MCF 10A (cell line): ENCODE data around the gene SCN9A. TPM values are rescaled to one million over a fixed set of nuclear protein-coding genes. Genes with fewer than 3 reads are reported as not detected.

Source experiments
- BruUV-seq: library from RNA; stranded (reverse); fragments of 400-500 nt; replicated peaks from 2 replicates; lab custom pipeline; 2021; lab: Mats Ljungman, UMichigan
- CTCF ChIA-PET: fragments of 300-600 bp; sonication (Branson Sonifier 250); formaldehyde crosslinking; extraction: SDS; loops from one replicate; lab custom pipeline; 2021; ENCODE audit warnings: antibody characterized with exemption, inconsistent platforms; lab: Yijun Ruan, JAX
- POLR2A ChIA-PET: fragments of 300-600, 350-650 bp; sonication (Branson Sonifier 250); formaldehyde crosslinking; extraction: SDS; loops from one replicate; lab custom pipeline; 2020; ENCODE audit warnings: antibody characterized with exemption, inconsistent platforms; lab: Yijun Ruan, JAX
- DNase-seq: peaks from one replicate; pipeline ENCODE4 v3.0.0-alpha.2; 2018; ENCODE audit not compliant: unreplicated experiment
- H3K27ac Mint-ChIP-seq: one replicate; pipeline ENCODE4 v1.8.0; 2022; ENCODE audit warnings: mild to moderate bottlenecking, low read depth, mixed read lengths; ENCODE audit not compliant: unreplicated experiment
- H3K27me3 Mint-ChIP-seq: one replicate; pipeline ENCODE4 v1.8.0; 2022; ENCODE audit warnings: mixed read lengths; ENCODE audit not compliant: insufficient read depth, unreplicated experiment
- H3K36me3 Mint-ChIP-seq: one replicate; pipeline ENCODE4 v1.8.0; 2022; ENCODE audit warnings: mild to moderate bottlenecking, moderate library complexity, mixed read lengths; ENCODE audit not compliant: insufficient read depth, unreplicated experiment
- H3K4me1 Mint-ChIP-seq: one replicate; pipeline ENCODE4 v1.8.0; 2022; ENCODE audit warnings: mixed read lengths; ENCODE audit not compliant: insufficient read depth, unreplicated experiment
- H3K4me3 Mint-ChIP-seq: one replicate; pipeline ENCODE4 v1.8.0; 2022; ENCODE audit warnings: mild to moderate bottlenecking, moderate library complexity, mixed read lengths; ENCODE audit not compliant: unreplicated experiment
- H3K9me3 Mint-ChIP-seq: one replicate; pipeline ENCODE4 v1.8.0; 2022; ENCODE audit warnings: mixed read lengths; ENCODE audit not compliant: unreplicated experiment
- intact Hi-C: fragments of 100-400 bp; cut with micrococcal nuclease; formaldehyde crosslinking; loops from 2 replicates; pipeline ENCODE4 v1.14.1; 2022
- total RNA-seq: library from RNA; stranded (reverse); gene quantifications from 2 replicates; pipeline ENCODE4 v1.2.3, GENCODE V29; 2022
- TF ChIP-seq, protein P1 (sequence below): fragments of 200-600 bp; IDR thresholded peaks from one replicate; pipeline ENCODE4 v1.8.0; 2022; ENCODE audit warnings: antibody characterized with exemption, mild to moderate bottlenecking; ENCODE audit not compliant: unreplicated experiment

SCN9A gene
- total RNA-seq, 1 experiment from 2014 or later, result 1.3 TPM

DNA sequence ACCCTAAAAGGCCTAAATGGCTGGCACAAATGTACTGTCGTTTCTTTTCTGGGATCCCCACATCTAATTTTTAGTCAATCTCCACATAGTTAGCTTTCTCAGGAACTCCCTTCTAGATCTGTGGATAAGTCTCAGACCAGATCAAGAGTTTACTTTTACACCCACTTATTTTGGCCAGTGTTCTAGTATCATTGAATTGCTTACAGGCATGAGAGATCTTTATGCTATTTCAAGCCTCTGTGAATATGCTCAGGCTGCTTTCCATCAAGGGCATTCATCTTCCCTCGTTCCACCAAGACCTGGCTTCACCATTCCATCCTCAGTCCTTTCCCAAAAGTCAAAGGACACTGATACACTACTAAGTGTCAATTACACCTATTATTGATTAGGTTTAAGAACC lies 220.2 kb downstream of the SCN9A start:
- TF ChIP-seq, protein P1, sequence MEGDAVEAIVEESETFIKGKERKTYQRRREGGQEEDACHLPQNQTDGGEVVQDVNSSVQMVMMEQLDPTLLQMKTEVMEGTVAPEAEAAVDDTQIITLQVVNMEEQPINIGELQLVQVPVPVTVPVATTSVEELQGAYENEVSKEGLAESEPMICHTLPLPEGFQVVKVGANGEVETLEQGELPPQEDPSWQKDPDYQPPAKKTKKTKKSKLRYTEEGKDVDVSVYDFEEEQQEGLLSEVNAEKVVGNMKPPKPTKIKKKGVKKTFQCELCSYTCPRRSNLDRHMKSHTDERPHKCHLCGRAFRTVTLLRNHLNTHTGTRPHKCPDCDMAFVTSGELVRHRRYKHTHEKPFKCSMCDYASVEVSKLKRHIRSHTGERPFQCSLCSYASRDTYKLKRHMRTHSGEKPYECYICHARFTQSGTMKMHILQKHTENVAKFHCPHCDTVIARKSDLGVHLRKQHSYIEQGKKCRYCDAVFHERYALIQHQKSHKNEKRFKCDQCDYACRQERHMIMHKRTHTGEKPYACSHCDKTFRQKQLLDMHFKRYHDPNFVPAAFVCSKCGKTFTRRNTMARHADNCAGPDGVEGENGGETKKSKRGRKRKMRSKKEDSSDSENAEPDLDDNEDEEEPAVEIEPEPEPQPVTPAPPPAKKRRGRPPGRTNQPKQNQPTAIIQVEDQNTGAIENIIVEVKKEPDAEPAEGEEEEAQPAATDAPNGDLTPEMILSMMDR, result no peak
- Mint-ChIP-seq H3K27ac (no peak overlapping the region), H3K4me3 (no peak overlapping the region), H3K36me3 (no peaks in the 10 kb centered on the region), H3K27me3 (peaks cover 30% of the 10 kb centered on the region), H3K4me1 (no peaks in the 10 kb centered on the region), H3K9me3 (no peaks in the 10 kb centered on the region)
- intact Hi-C loops, result no loop called here
- ChIA-PET CTCF (interaction anchor here (1.7 kb wide), 1 partner anchor 25 kb away, joined by 4 read pairs; no protein-coding TSS in a partner anchor), POLR2A (no interaction called here)
- DNase-seq, result no peak
- no TSS peak for BruUV-seq

DNA sequence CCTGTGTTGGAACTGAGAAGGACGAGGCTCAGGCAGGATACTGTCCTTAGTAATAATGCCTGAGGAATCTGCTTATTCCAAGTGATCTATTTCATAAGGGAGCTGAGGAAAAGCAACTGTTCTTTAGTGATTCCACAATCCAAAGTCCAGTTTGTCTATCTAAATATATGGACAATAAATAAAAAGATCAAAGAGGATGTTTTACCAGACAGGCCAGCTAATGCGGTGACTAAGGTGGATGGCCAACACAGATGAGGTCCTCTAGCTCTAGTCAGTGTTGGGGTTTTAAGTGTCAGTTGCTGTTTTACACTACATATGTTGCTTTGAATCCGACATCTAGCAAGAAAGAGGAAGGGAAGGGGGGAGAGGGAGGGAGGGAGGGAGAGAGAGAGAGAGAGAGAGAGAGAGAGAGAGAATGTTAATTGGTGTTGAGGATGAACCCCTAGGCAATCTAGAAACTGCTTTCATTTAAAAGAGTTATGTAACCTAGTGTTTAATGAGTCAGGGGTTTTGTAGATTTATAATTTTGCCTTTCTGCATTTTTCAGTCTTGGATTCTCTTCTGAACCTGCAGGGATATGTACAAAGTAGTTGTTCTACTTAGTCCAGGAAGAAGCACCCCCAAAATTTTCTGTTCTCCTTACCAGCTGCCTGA lies 220.9 kb downstream of the SCN9A start:
- Mint-ChIP-seq H3K9me3 (no peaks in the 10 kb centered on the region), H3K36me3 (no peaks in the 10 kb centered on the region), H3K4me3 (no peak overlapping the region), H3K27me3 (peaks cover 38% of the 10 kb centered on the region), H3K4me1 (no peaks in the 10 kb centered on the region), H3K27ac (no peak overlapping the region)
- no peak for DNase-seq
- intact Hi-C loops, result no loop called here
- no TSS peak for BruUV-seq
- ChIA-PET CTCF (interaction anchor here (1.7 kb wide), 1 partner anchor 26 kb away, joined by 4 read pairs; no protein-coding TSS in a partner anchor), POLR2A (no interaction called here)
- TF ChIP-seq, protein P1, result no peak

DNA sequence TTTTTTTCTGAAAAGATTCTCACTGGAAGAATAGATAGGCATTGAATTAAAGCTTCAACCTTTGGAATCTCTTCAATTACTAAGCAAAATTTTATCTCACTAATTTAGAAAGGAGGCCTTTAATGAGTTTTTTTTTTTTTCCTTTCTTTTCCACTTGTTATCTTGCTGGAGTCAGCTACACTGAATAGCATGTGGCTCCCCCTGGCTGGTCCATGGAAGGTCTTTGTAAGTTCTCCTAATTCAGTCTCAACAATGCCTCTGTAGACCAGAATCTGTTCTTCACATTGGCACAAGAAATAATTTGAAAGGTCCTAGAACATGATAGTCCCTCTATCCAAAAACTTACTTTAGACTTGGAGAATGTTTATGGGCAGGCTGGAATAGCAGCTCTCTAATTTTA lies 223.7 kb downstream of the SCN9A start:
- Mint-ChIP-seq H3K4me1 (no peaks in the 10 kb centered on the region), H3K36me3 (no peaks in the 10 kb centered on the region), H3K27me3 (peaks cover 41% of the 10 kb centered on the region), H3K27ac (no peak overlapping the region), H3K9me3 (no peaks in the 10 kb centered on the region), H3K4me3 (no peak overlapping the region)
- BruUV-seq, result no TSS peak
- intact Hi-C loops, result no loop called here
- no peak for DNase-seq
- ChIA-PET CTCF (interaction anchor here (0.9 kb wide), 1 partner anchor 22 kb away, joined by 6 read pairs; no protein-coding TSS in a partner anchor), POLR2A (no interaction called here)
- TF ChIP-seq, protein P1, result no peak

DNA sequence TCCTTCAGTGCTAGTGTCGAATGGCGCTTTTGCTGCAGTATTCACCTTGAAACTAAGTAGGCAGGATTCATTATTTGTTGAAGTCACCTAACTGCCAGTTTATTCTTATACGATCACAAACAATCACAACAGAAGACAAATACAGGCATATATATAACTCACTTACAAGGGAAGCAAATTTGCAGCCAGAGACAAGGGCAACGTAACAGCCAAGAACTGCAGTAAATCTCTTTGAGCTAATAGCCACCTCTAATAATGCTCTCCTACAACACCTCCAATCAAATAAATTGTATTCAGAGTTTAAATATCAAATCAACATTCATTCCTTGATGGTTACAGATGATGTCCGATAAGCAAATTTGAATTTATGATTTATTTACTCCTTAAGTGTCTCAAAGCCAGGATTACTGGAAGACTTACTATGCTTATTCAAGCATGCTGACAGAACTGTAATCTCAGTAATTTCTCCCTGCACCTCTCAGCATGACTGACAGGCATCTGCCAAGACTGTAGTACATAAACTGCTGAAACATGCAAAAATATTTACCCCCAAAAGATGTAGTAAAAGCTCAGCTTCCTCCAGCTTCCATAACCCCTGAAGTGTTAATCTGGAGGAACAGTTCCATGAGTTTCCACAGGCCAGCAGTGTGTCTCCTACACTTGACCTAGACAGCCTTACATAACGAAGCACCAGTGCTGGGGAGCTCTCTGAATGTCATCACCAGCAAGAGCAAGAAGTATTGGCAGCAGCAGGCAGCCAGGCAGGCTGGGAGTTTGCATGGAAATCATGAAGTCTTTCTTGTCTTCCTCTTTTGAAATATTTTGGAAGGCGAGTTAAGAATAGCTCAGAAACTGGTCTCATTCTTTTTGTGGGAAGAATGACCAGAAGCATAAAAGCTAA lies 227.0 kb downstream of the SCN9A start:
- H3K27ac Mint-ChIP-seq, result no peak overlapping the region
- ChIA-PET POLR2A (no interaction called here), CTCF (no interaction called here)
- TF ChIP-seq, protein P1, result no peak
- DNase-seq, result no peak
- peaks cover 20% of the 10 kb centered on the region for H3K27me3 Mint-ChIP-seq
- no peaks in the 10 kb centered on the region for H3K4me1 Mint-ChIP-seq
- H3K36me3 Mint-ChIP-seq, result no peaks in the 10 kb centered on the region
- no TSS peak for BruUV-seq
- no peak overlapping the region for H3K4me3 Mint-ChIP-seq
- intact Hi-C loops, result no loop called here
- no peaks in the 10 kb centered on the region for H3K9me3 Mint-ChIP-seq
